NCI-H446 (cell line): ENCODE data around the gene RAB17.

Source experiments
- DNase-seq, 2 experiments: peaks; one replicate each; lab custom pipeline; 2025; lab: John Stamatoyannopoulos, UW

Gene RAB17

DNA sequence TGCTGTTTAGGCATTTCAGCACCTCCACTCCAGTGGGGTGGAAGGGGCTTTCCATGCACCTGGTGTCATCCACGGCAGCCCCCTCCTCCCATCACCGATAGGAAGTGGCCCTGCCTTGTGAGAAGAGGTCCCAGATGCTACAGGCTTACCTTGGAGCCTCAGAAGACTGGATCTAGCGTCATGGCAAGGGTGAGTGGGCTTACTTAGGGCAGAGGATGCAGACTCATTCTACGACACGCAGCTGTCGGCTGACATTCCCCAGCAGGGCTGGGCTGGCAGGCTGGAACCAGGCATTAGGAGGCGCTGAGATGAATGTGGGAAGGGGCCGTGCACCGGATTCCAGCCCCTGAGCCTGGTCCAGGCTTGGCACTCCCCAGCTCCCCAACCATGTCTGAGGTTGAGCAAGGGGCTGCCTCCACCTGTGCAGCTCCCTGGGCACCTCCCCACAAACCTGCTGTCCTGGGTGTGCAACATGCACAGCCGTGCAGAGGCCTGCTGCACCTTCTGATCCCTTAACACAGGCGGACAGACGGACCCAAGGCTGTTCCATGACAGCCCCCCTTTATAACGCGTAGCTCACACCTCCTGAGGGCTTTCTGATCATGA, 25.9 kb downstream of the RAB17 start:
- DNase-seq, result no peak

DNA sequence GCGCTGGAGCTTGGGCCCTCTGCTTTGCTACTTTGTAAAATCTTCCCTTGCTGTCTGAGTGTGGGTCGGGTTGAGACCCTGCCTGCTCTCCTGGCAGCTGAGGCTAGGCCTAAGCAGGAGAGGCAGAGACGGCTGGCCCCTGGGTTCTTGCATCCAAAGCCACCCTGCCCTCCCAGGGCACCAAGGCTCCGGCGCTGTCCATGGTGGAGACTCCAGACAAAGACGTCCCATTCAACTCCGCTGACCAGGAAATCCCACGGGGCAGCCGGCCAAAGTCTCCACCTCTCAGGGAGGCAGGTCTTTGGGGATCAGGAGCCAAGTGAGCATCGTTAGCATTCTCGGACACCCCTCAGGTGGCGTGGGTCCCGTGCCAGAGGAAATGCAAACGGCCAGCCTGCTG, 26.7 kb downstream of the RAB17 start:
- DNase-seq, result no peak

DNA sequence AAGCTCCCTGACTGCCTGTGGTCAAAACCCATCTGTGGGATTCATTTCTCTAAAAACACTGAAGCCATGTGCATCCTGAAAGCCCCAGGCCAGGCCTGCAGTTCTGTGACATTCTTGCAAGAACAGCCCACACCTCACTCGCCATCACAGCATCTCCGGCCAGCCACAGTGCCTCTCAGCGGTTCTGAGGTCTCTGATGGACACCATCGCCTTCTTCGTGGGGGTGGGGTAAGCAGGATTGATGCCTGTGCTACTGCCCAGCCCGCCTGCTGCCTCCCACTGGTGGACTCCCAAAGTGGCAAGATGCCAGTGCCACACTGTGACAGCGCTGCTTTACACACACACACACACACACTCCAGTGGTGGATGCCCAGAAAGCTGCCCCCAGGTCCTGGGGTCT, 29.3 kb downstream of the RAB17 start:
- DNase-seq, result no peak

DNA sequence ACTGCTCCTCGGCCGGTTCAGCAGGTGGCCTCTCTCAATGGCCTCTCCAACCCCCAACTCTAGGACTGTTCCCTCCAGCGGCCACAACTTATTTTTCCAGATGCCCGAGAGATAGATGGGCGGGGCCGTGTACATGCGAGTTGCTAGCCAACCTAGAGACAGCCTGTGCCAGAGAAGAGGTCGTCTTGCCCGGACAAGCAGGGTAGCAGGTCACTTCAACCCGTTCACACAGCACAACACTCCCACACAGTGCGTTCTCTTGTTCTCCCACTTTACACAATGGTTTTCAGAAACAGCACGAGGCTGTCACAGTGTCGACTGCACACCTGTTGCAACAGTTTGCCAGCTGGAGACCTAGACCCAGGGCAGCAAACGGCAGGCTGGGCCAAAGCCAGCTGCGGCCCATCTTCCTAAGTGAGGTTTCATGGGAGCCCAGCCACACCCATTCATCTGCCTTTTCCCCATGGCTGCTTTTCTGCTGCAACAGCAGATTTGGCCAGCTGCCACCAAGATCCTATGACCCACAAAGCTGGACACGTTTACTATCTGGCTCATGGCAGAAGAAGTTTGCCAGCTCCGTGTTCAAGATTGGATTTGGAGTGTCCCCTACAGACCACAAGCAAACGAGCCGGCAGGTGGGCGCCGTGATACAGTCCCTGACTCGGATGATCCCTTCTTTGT, 31.4 kb downstream of the RAB17 start:
- peak in 1 of 2 experiments; percentile 57 for DNase-seq

DNA sequence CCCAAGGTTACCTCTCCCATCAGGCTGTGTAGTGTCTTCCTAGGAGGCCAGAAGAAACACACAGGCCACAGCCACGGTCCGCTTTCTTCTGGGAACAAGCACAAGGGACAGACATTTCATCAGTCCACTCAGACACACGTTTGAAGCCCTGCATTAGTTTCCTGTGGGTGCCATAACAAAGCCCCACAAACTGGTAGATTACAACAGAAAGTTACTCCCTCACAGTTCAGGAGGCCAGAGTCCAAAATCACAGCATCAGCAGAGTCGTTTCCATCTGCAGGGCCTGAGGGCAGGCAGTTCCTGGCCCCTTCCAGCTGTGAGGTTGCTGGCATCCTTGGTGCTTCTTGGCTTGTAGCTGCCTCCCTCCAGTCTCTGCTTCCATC, 32.9 kb downstream of the RAB17 start:
- DNase-seq, result no peak

DNA sequence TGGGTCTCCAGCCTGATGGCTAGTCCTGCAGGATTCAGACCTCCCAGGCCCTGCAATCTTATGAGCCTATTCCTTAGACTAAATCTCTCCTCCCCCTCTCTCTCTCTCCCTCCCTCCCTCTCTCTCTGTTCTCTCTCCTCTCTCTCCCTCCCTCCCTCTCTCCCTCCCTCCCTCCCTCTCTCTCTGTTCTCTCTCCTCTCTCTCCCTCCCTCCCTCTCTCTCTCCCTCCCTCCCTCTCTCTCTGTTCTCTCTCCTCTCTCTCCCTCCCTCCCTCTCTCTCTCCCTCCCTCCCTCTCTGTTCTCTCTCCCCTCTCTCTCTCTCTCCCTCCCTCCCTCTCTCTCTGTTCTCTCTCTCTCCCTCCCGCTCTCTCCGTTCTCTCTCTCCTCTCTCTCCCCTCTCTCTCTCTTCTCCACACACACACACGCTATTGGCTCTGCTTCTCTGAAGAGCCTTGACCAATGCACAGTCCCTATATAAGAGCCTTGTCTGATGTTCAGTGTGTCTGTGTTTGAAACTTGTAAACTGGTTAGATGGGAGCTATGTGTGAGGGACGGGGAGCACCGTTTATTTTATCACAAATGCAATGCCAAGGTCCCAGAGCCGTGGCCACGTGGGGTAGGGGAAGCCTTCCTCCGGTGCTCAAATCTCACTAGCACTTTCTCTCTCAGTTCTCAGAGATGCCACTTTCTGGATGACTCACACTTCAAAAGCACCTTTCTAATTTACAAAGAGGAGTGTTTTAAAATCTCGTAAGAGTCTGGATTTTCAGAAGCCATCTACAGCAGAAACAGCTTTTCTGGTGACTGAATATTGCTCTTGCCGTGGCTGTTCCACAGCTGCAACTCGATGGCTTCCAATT, 33.5 kb downstream of the RAB17 start:
- DNase-seq, result no peak

DNA sequence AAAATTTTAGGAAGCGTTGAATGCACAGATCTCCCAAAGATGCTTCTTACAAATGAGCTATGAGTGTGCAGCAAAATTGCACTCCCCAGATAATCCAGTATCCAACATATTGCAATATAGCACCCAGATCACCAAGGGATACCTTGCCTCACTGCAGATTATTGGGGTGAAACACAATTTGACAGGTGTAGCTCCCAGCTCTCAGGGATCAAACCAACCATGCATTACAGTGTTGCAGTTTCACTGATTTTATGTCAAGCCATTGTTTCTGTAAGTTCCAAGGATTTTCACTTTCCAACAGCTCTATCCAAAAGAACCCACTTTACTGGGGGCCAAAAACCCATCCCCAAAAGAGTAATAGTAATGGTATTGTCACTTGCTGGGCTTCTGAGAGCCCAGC, 35.0 kb downstream of the RAB17 start:
- DNase-seq, result no peak

DNA sequence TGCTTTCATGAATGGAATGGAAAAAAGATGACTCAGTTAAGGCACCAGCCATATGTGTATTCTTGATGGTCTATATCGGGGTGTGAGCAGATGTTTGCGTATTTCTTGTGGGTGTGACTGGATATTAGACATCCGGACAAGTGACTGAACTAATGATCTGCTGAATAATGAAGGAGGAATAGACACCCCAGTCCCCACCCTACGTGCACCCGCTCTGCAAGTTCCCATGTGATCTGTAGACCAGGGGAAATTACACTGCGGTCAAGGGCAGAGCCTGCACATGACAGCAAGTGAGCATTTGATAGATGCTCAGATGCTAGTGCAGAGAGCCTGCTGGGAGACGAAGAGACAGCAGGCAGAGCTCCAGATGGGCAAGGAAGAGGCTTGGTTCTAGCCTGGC, 36.6 kb downstream of the RAB17 start:
- no peak for DNase-seq

DNA sequence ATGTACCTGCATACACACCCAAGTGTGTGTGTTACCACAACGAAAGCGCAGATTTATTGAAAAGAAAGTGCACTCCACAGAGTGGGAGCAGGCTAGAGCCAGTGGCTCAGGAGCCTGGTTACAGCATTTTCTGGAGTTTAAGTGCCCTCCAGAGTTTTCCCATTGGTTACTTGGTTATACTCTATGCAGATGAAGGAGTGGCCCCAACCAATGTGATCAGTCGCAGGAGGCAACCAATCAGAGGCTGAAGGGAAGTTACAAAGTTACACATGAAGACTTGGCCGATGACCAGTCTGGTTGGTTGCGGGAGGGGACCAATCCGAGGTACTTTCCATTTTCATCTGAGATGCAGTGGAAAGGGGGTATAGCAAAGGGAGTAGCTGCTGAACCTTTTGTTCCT, 37.6 kb downstream of the RAB17 start:
- no peak for DNase-seq

DNA sequence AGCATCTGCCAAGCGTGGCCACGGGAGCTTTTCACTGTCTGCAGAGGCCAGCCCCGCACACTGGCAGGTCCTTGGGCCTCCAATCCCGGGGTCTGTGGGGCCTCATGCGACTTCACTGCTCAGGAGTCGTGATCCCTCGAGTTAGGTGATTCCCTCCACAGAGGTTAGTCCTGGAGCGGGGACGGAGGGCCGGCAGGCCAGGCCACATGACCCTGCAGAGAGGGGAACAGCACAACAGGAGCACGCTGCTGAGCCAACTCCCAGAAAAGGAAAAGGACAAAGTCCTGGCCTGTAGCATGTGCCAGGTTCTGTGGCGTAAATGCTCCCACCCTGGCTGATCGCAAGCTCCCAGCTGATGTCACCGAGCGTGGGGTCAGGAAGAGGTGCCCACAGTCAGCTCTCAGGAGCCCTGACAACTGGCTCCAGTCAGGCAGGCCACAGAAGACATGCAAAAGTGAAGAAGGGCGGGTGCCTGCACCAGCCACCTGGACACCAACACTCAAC, 39.4 kb downstream of the RAB17 start:
- no peak for DNase-seq

DNA sequence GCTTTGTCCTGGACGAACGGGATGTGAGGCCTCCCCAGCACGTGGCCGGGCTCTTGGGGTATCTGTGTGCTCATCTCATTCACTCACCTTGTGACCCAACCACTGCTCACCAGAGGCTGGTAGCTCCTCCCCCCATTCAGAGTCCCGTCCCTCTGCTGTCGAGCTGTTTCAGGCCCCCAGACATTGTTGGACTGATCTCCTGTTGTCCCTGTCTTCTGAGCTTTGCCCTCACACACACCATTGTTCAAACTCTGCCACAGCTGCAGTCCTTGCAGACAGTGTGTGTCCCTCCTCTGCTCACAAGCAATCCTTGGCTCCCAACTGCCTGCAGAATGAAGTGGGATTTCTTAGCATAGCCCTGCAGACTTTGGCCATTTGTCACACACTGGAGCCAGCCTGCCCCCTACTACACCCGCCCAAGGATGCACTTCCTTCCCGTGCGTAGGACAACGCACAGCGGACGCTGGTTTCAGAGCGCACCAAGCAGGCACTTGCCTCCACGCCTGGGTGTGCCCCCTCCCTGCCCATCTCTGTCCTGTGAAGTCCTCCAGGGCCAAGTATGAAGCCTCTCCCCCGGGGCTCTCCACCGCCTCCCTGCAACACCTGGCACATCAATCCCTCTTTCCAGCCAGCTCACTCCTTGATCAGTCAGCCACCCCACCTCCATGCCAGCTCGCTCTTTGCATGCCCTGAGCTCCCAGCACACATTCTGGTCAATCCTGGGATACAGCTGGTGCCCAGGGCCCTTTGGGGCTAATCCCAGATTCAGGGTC, 40.7 kb downstream of the RAB17 start:
- no peak for DNase-seq

DNA sequence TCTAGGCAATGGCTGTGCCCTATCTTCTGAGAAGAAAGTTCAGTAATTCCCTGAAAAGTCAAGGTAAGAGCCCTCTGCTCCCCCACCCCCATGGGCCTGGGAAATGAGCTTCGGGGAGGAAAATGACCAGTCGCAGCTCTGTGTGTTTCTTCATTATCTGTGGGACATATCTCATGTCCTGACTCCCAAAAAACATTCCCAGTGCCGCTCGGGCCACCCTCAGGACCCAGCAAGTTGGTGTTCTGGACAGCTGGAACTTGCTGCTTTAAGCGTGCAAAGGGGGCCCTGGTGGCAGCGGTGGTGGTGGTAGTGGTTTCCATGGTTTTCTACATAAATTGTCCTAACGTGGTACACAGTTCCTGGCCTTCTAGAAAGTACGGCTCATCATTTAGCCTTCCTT, 41.3 kb downstream of the RAB17 start:
- DNase-seq, result no peak

DNA sequence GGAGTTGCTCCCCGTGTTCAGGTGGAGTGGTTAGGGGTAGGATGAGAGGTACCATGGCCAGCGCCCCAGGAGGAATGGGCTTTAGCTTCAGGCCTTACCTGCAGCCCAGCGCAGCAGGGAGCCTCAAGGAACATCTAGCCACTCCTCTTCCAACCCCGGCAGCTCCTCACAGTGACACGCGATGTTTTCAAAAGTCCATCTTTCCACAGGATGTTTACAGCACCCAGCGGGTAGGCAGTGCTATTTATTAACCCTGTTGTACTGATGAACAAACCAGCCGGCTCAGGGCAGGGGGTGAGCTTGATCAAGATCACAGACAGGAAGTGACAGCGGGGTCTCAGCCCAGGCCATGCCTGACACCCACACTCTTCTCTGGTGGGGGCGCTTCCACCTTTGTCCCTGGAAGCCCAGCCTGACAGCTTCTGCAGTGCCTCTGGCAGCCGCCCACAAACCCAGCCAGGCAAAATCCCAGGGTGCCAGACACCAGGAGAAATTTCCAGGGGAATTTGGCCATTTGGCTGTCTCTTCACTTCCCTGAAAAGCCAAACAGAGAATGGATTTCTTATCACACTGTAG, 42.6 kb downstream of the RAB17 start:
- DNase-seq, result no peak

DNA sequence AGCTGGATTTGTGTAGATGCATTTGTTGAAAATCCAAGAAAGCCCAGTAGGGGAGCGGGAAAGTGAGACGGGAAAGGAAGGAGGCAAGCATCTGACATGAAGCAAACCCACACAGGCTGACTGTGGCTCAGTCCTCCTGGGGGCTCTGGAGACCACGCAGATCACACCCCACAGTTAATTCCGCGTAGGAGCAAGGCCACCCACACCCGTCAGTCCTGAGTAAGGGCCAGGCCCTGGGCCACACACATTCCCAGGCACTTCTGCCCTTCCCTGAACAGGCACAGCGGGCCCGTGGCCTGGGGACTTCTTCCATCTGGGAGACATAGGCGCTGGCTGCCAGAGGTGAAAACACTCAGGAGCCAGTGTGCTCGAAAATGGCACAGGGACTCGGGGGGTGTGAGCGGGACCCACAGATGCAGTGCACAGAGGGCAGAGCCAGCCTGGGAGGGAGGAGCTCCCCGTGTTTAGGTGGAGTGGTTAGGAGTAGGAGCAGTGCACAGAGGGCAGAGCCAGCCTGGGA, 43.6 kb downstream of the RAB17 start:
- DNase-seq, result no peak

DNA sequence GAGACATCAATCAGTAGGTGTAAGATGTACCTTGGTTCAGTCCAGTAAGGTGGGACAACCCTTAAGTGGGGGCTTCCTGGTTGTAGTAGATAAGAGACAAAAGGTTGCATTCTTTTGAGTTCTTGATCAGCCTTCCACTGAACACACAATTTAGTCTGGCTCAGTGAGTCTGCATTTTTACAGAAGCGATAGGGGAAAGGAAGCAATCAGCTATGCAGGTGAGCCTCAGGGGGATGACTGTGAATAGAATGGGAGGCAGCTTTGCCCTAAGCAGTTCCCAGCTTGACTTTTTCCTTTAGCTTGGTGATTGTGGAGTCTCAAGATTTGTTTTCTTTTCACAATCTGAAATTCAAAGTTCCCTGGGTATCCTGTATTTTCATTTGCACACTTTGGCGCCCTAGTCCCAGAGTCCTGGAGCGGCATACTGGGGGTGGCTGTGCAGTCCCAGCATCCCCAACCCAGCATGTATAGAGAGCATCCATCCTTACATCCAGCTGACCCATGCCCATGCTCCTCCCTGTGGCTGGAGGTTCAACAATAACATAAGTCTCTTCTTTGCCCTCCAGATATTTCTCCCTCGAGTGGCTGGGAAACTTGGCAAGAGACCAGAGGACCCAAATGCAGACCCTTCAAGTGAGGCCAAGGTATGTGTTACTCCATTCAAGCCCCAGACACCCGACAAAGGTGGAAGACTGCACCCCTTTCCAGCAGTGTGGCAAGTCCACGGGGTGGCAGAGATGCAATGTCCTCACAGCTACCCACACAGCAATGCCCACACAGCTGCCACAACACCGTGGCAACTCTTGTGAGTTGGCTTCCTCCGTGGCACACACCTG, 44.3 kb downstream of the RAB17 start:
- no peak for DNase-seq

DNA sequence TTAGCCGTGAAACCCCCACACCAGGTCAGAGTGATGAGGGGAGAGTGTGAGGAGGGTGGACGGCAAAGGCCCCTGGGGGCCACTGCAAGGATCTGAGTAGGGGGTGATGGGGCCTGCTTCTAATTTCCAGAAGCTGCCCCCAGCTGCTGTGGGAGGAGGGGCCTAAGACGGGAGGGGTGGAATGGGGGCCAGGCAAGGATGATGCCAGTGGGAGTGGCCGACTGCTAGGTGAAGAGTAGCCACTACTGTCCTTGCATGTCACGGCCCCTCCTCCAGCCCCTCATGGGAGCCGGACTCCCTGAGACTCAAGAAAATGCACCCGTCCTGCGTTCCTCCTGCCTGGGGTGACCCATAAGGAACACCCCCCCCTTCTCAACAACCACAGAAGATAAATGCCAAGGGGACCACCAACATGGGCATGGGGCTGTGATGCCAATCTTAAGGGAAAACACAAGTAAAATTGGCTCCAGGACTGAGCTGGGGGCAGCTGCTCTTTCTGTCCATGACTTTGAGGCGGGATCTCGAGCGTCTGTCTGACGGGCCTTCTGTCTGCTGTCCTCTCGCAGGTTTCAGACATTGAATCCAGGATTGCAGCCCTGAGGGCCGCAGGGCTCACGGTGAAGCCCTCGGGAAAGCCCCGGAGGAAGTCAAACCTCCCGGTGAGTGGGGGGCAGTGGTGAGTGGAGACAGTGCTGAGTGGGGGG, 48.4 kb downstream of the RAB17 start:
- no peak for DNase-seq

DNA sequence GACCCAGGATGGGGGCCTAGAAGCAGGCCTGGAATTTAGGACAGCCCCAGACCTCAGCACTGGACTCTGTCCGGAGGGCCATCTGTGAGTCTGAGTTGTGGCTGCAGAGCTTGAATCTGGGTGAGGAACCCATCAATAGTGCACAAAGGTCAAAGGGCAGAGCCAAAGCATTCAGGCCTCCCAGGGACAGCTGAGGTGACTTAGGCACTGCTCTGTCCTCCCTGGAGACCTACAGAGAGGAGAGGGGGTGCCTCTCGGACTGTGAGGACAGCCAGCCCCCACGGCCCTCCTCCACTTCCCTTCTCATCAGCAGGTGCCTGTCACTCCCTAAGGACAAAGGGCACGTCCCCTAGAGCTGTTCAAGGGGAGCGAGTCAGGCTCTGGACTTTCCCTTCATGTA, 49.3 kb downstream of the RAB17 start:
- no peak for DNase-seq

DNA sequence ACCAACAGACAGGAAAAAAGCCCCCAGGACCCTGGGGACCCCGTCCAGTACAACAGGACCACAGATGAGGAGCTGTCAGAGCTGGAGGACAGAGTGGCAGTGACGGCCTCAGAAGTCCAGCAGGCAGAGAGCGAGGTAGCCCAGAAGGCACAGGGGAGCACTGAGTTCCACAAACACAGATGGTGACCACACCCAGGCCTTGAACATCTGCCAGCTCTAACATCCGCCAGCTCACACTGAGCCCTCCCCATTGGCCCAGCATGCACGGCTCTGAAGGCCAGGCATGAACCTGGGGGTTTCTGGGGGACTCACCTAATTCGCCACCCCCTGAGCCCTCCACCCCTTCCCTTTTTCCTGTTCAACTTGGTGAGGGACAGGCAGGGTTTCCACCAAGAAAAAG, 49.7 kb downstream of the RAB17 start:
- peak; percentile 10 to 40 for DNase-seq

DNA sequence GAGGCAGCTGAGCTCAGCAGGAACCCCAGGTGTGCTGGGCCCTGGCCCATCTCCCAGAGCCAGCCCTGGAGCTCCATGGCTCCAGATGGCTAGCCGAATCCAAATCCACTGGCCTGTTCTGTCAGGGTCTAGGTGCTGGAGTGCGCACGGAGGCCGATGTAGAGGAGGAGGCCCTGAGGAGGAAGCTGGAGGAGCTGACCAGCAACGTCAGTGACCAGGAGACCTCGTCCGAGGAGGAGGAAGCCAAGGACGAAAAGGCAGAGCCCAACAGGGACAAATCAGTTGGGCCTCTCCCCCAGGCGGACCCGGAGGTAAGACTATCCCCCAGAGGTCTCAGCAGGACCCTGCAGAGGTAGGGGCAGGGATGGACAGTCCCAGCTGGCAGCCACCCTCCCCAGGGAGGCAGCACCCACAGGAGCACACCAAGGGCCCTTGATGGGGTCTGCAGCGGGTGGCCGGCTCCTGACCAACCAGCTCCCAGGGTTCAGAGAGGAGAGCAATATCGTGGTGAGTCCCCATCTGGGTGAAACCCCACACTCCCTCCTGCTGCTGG, 50.2 kb downstream of the RAB17 start:
- DNase-seq, result peak in 1 of 2 experiments; percentile 49

DNA sequence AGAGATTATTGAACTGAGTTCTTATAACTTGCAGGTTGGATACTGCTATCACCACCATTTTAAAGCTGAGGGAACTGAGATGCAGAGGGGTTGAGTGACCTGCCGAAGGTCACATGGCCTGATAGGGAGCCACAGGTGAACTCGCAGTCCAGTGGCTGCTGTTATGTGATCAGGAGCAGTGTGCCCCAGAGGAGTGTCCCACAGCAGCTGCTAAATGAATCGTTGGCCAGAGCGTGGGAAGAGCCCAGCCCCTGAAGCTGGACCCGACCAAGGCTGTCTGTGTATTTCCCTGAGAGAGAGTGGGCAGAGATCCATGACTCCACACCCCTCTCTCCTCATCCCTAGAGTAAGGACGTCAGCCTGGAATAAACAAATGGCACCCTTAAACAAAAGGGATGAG, 50.9 kb downstream of the RAB17 start:
- DNase-seq, result no peak
